ENCODE measurements around the gene SCYGR3. TPM values are rescaled to one million over a fixed set of nuclear protein-coding genes. Genes with fewer than 3 reads are reported as not detected.

Gene SCYGR3
- total RNA-seq, 4 donors from 2014 or later: not detected

GRCh38 chr2:227570615-227571014 is 44.0 kb downstream of the SCYGR3 start:
- Histone ChIP-seq H3K27me3 (no peaks in the 10 kb centered on the region), H3K4me3 (no peak overlapping the region), H3K9me3 (no peaks in the 10 kb centered on the region), H3K27ac (no peak overlapping the region), H3K4me1 (no peaks in the 10 kb centered on the region), H3K36me3 (no peaks in the 10 kb centered on the region)
- no peak for TF ChIP-seq POLR2A (IDR thresholded peaks at IDR 0.05)
- no peak for TF ChIP-seq CTCF (IDR thresholded peaks at IDR 0.05 in 4 of 5, conservative IDR thresholded peaks at IDR 0.05 in 1 of 5)
- intact Hi-C loops (cut with DNase I; ENCODE audit: low total_unique reads): no loop called here
- DNase-seq (no peak), ATAC-seq (no peak)
- in situ Hi-C loops (cut with MboI; ENCODE audit: low sequenced_read_pairs in 4 of 4): no loop called here

- no peak for ATAC-seq
- no peak overlapping the region for H3K4me3 ChIP-seq
- TF ChIP-seq CTCF (IDR thresholded peaks at IDR 0.05 in 4 of 5, conservative IDR thresholded peaks at IDR 0.05 in 1 of 5) (no peak), POLR2A (IDR thresholded peaks at IDR 0.05) (no peak)
- in situ Hi-C loops (cut with MboI; ENCODE audit: low sequenced_read_pairs in 4 of 4): no loop called here
- H3K36me3 ChIP-seq: no peaks in the 10 kb centered on the region
- H3K27ac ChIP-seq: no peak overlapping the region
- no peaks in the 10 kb centered on the region for H3K27me3 ChIP-seq
- DNase-seq: no peak
- no peaks in the 10 kb centered on the region for H3K4me1 ChIP-seq
- intact Hi-C loops (cut with DNase I; ENCODE audit: low total_unique reads): no loop called here
- H3K9me3 ChIP-seq: no peaks in the 10 kb centered on the region
Measured at GRCh38 chr2:227568852-227569169, 45.8 kb downstream of the SCYGR3 start.

- Histone ChIP-seq H3K27me3 (no peaks in the 10 kb centered on the region), H3K4me1 (no peaks in the 10 kb centered on the region), H3K4me3 (no peak overlapping the region), H3K27ac (no peak overlapping the region), H3K9me3 (no peaks in the 10 kb centered on the region), H3K36me3 (no peaks in the 10 kb centered on the region)
- intact Hi-C loops (cut with DNase I; ENCODE audit: low total_unique reads): no loop called here
- TF ChIP-seq POLR2A (IDR thresholded peaks at IDR 0.05) (no peak), CTCF (IDR thresholded peaks at IDR 0.05 in 4 of 5, conservative IDR thresholded peaks at IDR 0.05 in 1 of 5) (no peak)
- in situ Hi-C loops (cut with MboI; ENCODE audit: low sequenced_read_pairs in 4 of 4): no loop called here
- ATAC-seq (no peak), DNase-seq (no peak)
Measured at GRCh38 chr2:227566012-227566411, 48.6 kb downstream of the SCYGR3 start.

- no peak for TF ChIP-seq POLR2A (IDR thresholded peaks at IDR 0.05)
Measured at GRCh38 chr2:227565080-227565479, 49.6 kb downstream of the SCYGR3 start.

More at GRCh38 chr2:227565080-227565479, 49.6 kb downstream of the SCYGR3 start:
- intact Hi-C loops (cut with DNase I; ENCODE audit: low total_unique reads) (no loop called here), in situ Hi-C loops (cut with MboI; ENCODE audit: low sequenced_read_pairs in 4 of 4) (no loop called here)
- no peaks in the 10 kb centered on the region for H3K9me3 ChIP-seq
- H3K27ac ChIP-seq: no peak overlapping the region
- ATAC-seq (no peak), DNase-seq (no peak)
- no peaks in the 10 kb centered on the region for H3K36me3 ChIP-seq
- H3K4me1 ChIP-seq: no peaks in the 10 kb centered on the region
- H3K27me3 ChIP-seq: no peaks in the 10 kb centered on the region
- no peak overlapping the region for H3K4me3 ChIP-seq

Other genes with a start within 250 kb of the SCYGR3 start
- gene TM4SF20, start 235.5 kb downstream of the SCYGR3 start, total RNA-seq: not detected
- not detected for gene SCYGR1, start 226.9 kb downstream of the SCYGR3 start, total RNA-seq
- 10 to 100 TPM; 55.1 to 75.6 (median 61.5) TPM for gene AGFG1, start 142.7 kb downstream of the SCYGR3 start, total RNA-seq
- not detected for gene SCYGR2, start 15.9 kb downstream of the SCYGR3 start, total RNA-seq
- gene SCYGR4, start 2.7 kb upstream of the SCYGR3 start, total RNA-seq: not detected
- not detected for gene SCYGR5, start 52.0 kb upstream of the SCYGR3 start, total RNA-seq
- under 1 TPM in 3 of 4 donors, not detected in 1; 0.20 to 0.82 (median 0.80) TPM for gene SLC19A3, start 103.2 kb upstream of the SCYGR3 start, total RNA-seq
- gene SCYGR6, start 109.9 kb upstream of the SCYGR3 start, total RNA-seq: not detected
- not detected for gene SCYGR7, start 113.5 kb upstream of the SCYGR3 start, total RNA-seq
- not detected for gene SCYGR8, start 131.1 kb upstream of the SCYGR3 start, total RNA-seq
- gene CCL20, start 199.0 kb upstream of the SCYGR3 start, total RNA-seq: 1 to 10 TPM in 1 of 4 donors, under 1 TPM in 1, not detected in 2; 0.40 to 1.5 TPM